Loucy (cell line): ENCODE results near the gene SLC6A12.

Source experiments
- H2AFZ ChIP-seq: fragments of 200-600 bp; sonication (generic); 2 replicates; pipeline ENCODE4 v1.6.0; 2016; ENCODE audit warnings: antibody characterized with exemption, mild to moderate bottlenecking, low read length, moderate library complexity
- H3F3A ChIP-seq: fragments of 200-600 bp; 2 replicates; pipeline ENCODE4 v1.6.0; 2016; ENCODE audit warnings: antibody characterized with exemption, low read depth, mild to moderate bottlenecking
- H3K27me3 ChIP-seq: fragments of 200-600 bp; sonication (generic); 2 replicates; pipeline ENCODE4 v1.6.1; 2014; ENCODE audit warnings: low read length, mild to moderate bottlenecking; ENCODE audit not compliant: insufficient read depth, poor library complexity, severe bottlenecking
- H3K36me3 ChIP-seq: fragments of 200-600 bp; sonication (generic); 2 replicates; pipeline ENCODE4 v1.6.1; 2016; ENCODE audit warnings: low read length; ENCODE audit not compliant: insufficient read depth
- H3K4me1 ChIP-seq: fragments of 200-600 bp; sonication (generic); 2 replicates; pipeline ENCODE4 v1.5.1; 2014; ENCODE audit warnings: low read length, mild to moderate bottlenecking; ENCODE audit not compliant: insufficient read depth, poor library complexity, severe bottlenecking
- H3K4me2 ChIP-seq: fragments of 200-600 bp; sonication (generic); 2 replicates; pipeline ENCODE4 v1.6.0; 2014; ENCODE audit warnings: antibody characterized with exemption, low read length, low read depth, mild to moderate bottlenecking; ENCODE audit not compliant: poor library complexity, severe bottlenecking
- H3K4me3 ChIP-seq: fragments of 200-600 bp; sonication (generic); 2 replicates; pipeline ENCODE4 v1.5.1; 2014; ENCODE audit warnings: low read length, mild to moderate bottlenecking, mixed read lengths; ENCODE audit not compliant: poor library complexity, severe bottlenecking
- H3K79me2 ChIP-seq: fragments of 200-600 bp; sonication (generic); 2 replicates; pipeline ENCODE4 v1.6.1; 2014; ENCODE audit warnings: low read length; ENCODE audit not compliant: insufficient read depth
- H3K9ac ChIP-seq: fragments of 200-600 bp; sonication (generic); 2 replicates; pipeline ENCODE4 v1.6.0; 2014; ENCODE audit warnings: mild to moderate bottlenecking, low read depth, low read length, moderate library complexity; ENCODE audit not compliant: poor library complexity, severe bottlenecking
- H3K9me2 ChIP-seq: fragments of 200-600 bp; sonication (generic); replicated peaks from 2 replicates; pipeline ENCODE4 v1.6.1; 2016; ENCODE audit warnings: low read depth, low read length, mixed read lengths
- H3K9me3 ChIP-seq: fragments of 200-600 bp; sonication (generic); 2 replicates; pipeline ENCODE4 v1.6.1; 2014; ENCODE audit warnings: mild to moderate bottlenecking, antibody characterized with exemption, low read length, low read depth; ENCODE audit not compliant: insufficient read depth
- H4K20me1 ChIP-seq: fragments of 200-600 bp; sonication (generic); 2 replicates; pipeline ENCODE4 v1.6.0; 2014; ENCODE audit warnings: antibody characterized with exemption, low read length, mild to moderate bottlenecking; ENCODE audit not compliant: insufficient read depth, poor library complexity, severe bottlenecking
- EZH2phosphoT487 ChIP-seq: fragments of 200-600 bp; IDR thresholded peaks from 2 replicates; pipeline ENCODE4 v1.6.1; 2018; ENCODE audit warnings: antibody characterized with exemption, mild to moderate bottlenecking, moderate library complexity, borderline replicate concordance
- TF ChIP-seq, protein P1 (sequence below): fragments of 200-600 bp; sonication (generic); conservative IDR thresholded peaks from 2 replicates; pipeline ENCODE4 v1.5.1; 2014; ENCODE audit warnings: mild to moderate bottlenecking, antibody characterized with exemption, low read length

Gene SLC6A12

DNA sequence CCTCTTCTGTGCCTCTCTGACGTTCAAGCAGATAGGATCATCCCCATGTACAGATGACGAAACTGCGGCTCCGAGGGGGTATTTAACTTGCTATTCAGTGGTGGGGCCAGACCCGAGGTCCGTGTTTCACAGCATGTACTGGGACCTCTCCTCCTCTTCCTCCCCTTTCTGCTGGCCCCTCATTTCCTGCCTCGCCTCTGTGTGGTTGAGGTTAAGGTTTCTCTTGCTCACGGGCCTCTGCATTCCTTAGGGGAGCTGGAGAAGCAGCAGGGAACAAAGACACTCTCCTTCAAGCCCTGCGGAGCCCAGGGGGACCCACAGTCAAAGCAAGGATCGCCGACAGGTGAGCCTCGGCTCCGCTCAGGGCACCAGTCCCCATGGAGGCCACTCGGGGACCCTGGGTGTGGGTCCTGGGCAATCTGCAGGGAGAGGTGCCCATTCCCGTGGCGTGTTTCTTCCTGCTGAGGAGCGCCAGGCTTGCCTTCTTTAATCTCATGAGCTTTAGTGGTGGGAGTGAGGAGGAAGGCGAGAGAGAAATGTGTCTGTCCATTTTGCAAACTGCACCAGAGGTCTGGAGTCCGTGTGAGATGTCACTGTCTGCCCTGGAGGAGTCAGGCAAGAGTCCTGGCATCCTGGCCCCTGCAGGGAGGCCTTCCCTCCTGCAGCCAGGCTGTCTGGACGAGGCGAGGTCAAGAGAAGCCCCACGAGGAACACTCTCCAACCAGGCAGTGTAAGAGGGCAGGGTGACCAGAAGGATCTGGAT is 45.0 kb downstream of the SLC6A12 start:
- no peaks in the 10 kb centered on the region for H3K36me3 ChIP-seq
- peaks cover 99% of the 10 kb centered on the region for H3K4me1 ChIP-seq
- H4K20me1 ChIP-seq: no peaks in the 10 kb centered on the region
- TF ChIP-seq, protein P1, sequence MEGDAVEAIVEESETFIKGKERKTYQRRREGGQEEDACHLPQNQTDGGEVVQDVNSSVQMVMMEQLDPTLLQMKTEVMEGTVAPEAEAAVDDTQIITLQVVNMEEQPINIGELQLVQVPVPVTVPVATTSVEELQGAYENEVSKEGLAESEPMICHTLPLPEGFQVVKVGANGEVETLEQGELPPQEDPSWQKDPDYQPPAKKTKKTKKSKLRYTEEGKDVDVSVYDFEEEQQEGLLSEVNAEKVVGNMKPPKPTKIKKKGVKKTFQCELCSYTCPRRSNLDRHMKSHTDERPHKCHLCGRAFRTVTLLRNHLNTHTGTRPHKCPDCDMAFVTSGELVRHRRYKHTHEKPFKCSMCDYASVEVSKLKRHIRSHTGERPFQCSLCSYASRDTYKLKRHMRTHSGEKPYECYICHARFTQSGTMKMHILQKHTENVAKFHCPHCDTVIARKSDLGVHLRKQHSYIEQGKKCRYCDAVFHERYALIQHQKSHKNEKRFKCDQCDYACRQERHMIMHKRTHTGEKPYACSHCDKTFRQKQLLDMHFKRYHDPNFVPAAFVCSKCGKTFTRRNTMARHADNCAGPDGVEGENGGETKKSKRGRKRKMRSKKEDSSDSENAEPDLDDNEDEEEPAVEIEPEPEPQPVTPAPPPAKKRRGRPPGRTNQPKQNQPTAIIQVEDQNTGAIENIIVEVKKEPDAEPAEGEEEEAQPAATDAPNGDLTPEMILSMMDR: no peak
- TF ChIP-seq EZH2phosphoT487: no peak
- H3F3A ChIP-seq: no peaks in the 10 kb centered on the region
- H3K9me3 ChIP-seq: no peaks in the 10 kb centered on the region
- H3K79me2 ChIP-seq: no peaks in the 10 kb centered on the region
- no peaks in the 10 kb centered on the region for H3K27me3 ChIP-seq
- peak overlapping the region; percentile 81 for H3K9ac ChIP-seq
- H3K4me2 ChIP-seq: peak overlapping the region; percentile 90
- H2AFZ ChIP-seq: peak overlapping the region; percentile 28; the same call in 1 of the 2 replicates
- H3K9me2 ChIP-seq: no peaks in the 10 kb centered on the region
- H3K4me3 ChIP-seq: peak overlapping the region; percentile 64

- no peaks in the 10 kb centered on the region for H4K20me1 ChIP-seq
- H3K9me2 ChIP-seq: no peaks in the 10 kb centered on the region
- H2AFZ ChIP-seq: no peak overlapping the region
- no peaks in the 10 kb centered on the region for H3F3A ChIP-seq
- peaks cover 97% of the 10 kb centered on the region for H3K4me1 ChIP-seq
- no peak for TF ChIP-seq EZH2phosphoT487
- TF ChIP-seq, protein P1: no peak
- H3K27me3 ChIP-seq: no peaks in the 10 kb centered on the region
- no peaks in the 10 kb centered on the region for H3K9me3 ChIP-seq
- no peaks in the 10 kb centered on the region for H3K36me3 ChIP-seq
- H3K4me3 ChIP-seq: peak overlapping the region; percentile 64
- no peaks in the 10 kb centered on the region for H3K79me2 ChIP-seq
- H3K9ac ChIP-seq: peak overlapping the region; percentile 81
- H3K4me2 ChIP-seq: peak overlapping the region; percentile 90
Measured at GRCh38 chr12:167959-168600, 45.9 kb downstream of the SLC6A12 start.

DNA sequence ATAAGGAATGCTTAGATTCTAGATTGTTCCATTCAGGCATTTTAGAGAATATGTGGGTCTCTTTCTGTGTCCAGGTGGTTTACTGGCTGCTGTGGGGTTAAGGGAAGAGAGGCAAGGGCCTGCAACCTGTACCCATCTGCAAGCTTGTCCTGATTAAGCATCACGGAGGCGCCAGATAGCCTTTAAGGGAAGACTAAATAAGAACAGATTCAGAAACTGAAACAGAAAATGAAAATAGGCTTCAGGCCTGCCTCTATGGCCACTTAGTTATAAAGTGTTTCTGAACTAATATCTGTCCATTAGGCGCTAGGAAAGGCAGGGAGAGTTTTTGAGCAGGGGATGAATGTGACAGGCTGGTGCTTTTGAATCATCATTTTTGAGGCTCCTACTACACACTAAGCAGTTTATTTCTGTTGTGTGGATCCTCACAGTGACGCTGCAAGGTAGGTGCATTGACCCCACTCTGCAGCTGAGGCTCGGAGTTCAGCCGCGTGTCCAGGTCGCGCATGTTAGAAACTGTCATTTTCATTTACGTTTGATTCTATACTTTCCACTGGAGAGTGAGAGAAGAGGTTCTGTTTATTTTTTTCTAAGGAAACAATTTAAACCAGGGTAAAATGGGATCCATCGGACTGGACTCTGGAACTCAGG is 47.4 kb downstream of the SLC6A12 start:
- TF ChIP-seq, protein P1: no peak
- no peak for TF ChIP-seq EZH2phosphoT487
- H2AFZ ChIP-seq: peak overlapping the region; percentile 11; the same call in 1 of the 2 replicates
- H3K36me3 ChIP-seq: no peaks in the 10 kb centered on the region
- no peak overlapping the region for H3K4me3 ChIP-seq
- peak overlapping the region; percentile 22 for H3K4me2 ChIP-seq
- H4K20me1 ChIP-seq: no peaks in the 10 kb centered on the region
- H3K9me2 ChIP-seq: no peaks in the 10 kb centered on the region
- peaks cover 3% of the 10 kb centered on the region; the same call in 1 of the 2 replicates for H3F3A ChIP-seq
- H3K4me1 ChIP-seq: peaks cover 82% of the 10 kb centered on the region
- no peaks in the 10 kb centered on the region for H3K27me3 ChIP-seq
- no peaks in the 10 kb centered on the region for H3K9me3 ChIP-seq
- H3K79me2 ChIP-seq: no peaks in the 10 kb centered on the region
- H3K9ac ChIP-seq: peak overlapping the region; percentile 81
